Natural killer cell (primary cell): ENCODE results near the gene PDGFC. TPM values are rescaled to one million over a fixed set of nuclear protein-coding genes. Genes with fewer than 3 reads are reported as not detected.

Experiments
- ATAC-seq, 3 donors: fragments of 150-1000 bp in 2 of 3; fragments of 200-7000 bp in 1 of 3; cut with Tn5 transposase; 1 replicate in 1 of 3; 2 replicates in 2 of 3; pipeline ENCODE4 v1.10.0; 2021; ENCODE audit warnings: mild to moderate bottlenecking in 2 of 3, moderate library complexity in 2 of 3
- DNase-seq, 2 donors: peaks; one replicate each; pipeline versions ENCODE4 v3.0.0 to v3.0.0-alpha.2; 2013 to 2021; ENCODE audit warnings: mixed read lengths in 1 of 2
- H3K27ac ChIP-seq: one replicate; pipeline ENCODE4 v1.5.1; 2013; ENCODE audit warnings: mild to moderate bottlenecking, low read length
- H3K27me3 ChIP-seq: one replicate; pipeline ENCODE4 v1.6.1; 2013; ENCODE audit warnings: low read length; ENCODE audit not compliant: control insufficient read depth, insufficient read depth
- H3K36me3 ChIP-seq: one replicate; pipeline ENCODE4 v1.6.1; 2013; ENCODE audit warnings: low read length; ENCODE audit not compliant: control insufficient read depth, insufficient read depth
- H3K4me1 ChIP-seq: one replicate; pipeline ENCODE4 v1.6.1; 2013; ENCODE audit warnings: low read length; ENCODE audit not compliant: control insufficient read depth, insufficient read depth
- H3K4me3 ChIP-seq: one replicate; pipeline ENCODE4 v1.5.1; 2013; ENCODE audit warnings: low read length
- H3K9me3 ChIP-seq: one replicate; pipeline ENCODE4 v1.6.1; 2013; ENCODE audit warnings: low read length; ENCODE audit not compliant: control insufficient read depth, insufficient read depth
- H3K27ac Mint-ChIP-seq, 2 donors: one replicate each; pipeline ENCODE4 v1.8.0; 2022; ENCODE audit warnings: mild to moderate bottlenecking in 2 of 2, mixed read lengths in 2 of 2, moderate library complexity in 1 of 2
- H3K27me3 Mint-ChIP-seq, 2 donors: one replicate each; pipeline ENCODE4 v1.8.0; 2022; ENCODE audit warnings: low read depth in 2 of 2, mixed read lengths in 2 of 2
- H3K36me3 Mint-ChIP-seq: one replicate; pipeline ENCODE4 v1.8.0; 2022; ENCODE audit warnings: mixed read lengths
- H3K4me1 Mint-ChIP-seq, 2 donors: one replicate each; pipeline ENCODE4 v1.8.0; 2022; ENCODE audit warnings: mixed read lengths in 2 of 2
- H3K4me3 Mint-ChIP-seq: one replicate; pipeline ENCODE4 v1.8.0; 2022; ENCODE audit warnings: mild to moderate bottlenecking, moderate library complexity, mixed read lengths
- H3K9me3 Mint-ChIP-seq, 2 donors: one replicate each; pipeline ENCODE4 v1.8.0; 2022; ENCODE audit warnings: mixed read lengths in 2 of 2
- CTCF ChIP-seq: fragments of 200-600 bp; IDR thresholded peaks from one replicate; pipeline ENCODE4 v1.8.0; 2022; ENCODE audit warnings: antibody characterized with exemption
- WGBS: methylation state at CpG from one replicate; pipeline ENCODE4 v1.1.7; 2013; ENCODE audit warnings: missing lambda C conversion rate; ENCODE audit not compliant: insufficient coverage; 5-methylcytosine and 5-hydroxymethylcytosine counted together
- intact Hi-C: fragments of 100-400 bp; cut with micrococcal nuclease; formaldehyde crosslinking; loops from one replicate; pipeline ENCODE4 v1.14.2; 2022
- total RNA-seq, 4 donors: library from RNA; stranded (reverse); fragments of 120-200 nt in 1 of 4; gene quantifications; one replicate each; pipeline versions ENCODE4 v1.2.3 to v1.2.4, GENCODE V29; 2013 to 2022

PDGFC gene
- total RNA-seq, 3 donors from 2014 or later (not counting 1 experiment from before 2014, with no cell fraction given): 0.72 to 1.6 (median 0.90) TPM

DNA sequence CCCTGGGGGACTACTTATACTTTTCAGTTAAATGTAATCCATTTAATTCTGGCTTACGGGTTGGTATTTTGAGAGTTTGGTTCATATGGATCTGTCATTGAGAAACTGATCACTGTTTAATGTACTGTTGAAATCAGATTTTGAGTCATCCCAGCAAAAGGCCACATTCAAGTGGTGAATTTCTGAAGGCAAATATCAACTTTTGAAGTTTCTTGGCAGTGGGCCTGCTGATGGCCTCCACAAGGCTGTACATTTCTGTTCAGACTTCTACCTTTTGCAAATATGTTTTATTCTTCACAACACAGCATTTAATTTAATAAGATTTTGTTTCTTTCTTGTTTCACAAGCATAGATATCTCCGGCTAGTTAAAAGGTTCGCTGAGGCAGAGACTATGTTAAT, 138.7 kb downstream of the PDGFC start:
- no peaks in the 10 kb centered on the region for H3K27me3 Mint-ChIP-seq
- Histone ChIP-seq H3K27me3 (no peaks in the 10 kb centered on the region), H3K9me3 (peaks cover 3% of the 10 kb centered on the region), H3K4me3 (no peak overlapping the region), H3K4me1 (no peaks in the 10 kb centered on the region), H3K27ac (no peak overlapping the region), H3K36me3 (no peaks in the 10 kb centered on the region)
- TF ChIP-seq CTCF: no peak
- no peak overlapping the region for H3K27ac Mint-ChIP-seq
- 91% methylated on average over 3 of the region's 3 CpGs for WGBS
- H3K4me1 Mint-ChIP-seq: no peaks in the 10 kb centered on the region
- intact Hi-C loops: no loop called here
- H3K4me3 Mint-ChIP-seq: no peak overlapping the region
- H3K36me3 Mint-ChIP-seq: no peaks in the 10 kb centered on the region
- ATAC-seq: no peak
- H3K9me3 Mint-ChIP-seq: peaks cover 4 to 11% of the 10 kb centered on the region in 2 donors
- DNase-seq: no peak

DNA sequence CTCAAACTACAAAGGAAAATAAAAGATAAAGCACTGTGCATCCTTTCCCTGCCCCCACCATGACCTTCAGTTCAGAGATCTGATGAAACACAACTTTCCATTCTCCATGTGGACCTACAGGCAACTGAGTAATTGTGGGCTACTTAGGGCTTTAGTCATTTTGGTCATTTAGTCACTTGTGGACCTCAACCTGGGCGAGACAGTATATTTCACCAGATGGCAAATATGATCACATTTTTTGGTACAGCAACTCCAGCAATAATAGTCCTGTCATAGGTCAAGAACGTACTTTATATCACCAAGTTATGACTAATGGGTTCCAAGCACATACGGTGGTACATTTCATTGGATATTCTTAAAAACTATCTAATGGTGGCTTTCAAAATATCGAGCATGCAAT, 141.2 kb downstream of the PDGFC start:
- H3K36me3 ChIP-seq: no peaks in the 10 kb centered on the region
- Mint-ChIP-seq H3K9me3 (peaks cover 6 to 10% of the 10 kb centered on the region in 2 donors), H3K27ac (no peak overlapping the region), H3K27me3 (no peaks in the 10 kb centered on the region), H3K4me1 (no peaks in the 10 kb centered on the region), H3K36me3 (no peaks in the 10 kb centered on the region), H3K4me3 (no peak overlapping the region)
- 82% methylated on average over 4 of the region's 4 CpGs for WGBS
- DNase-seq: no peak
- H3K4me1 ChIP-seq: no peaks in the 10 kb centered on the region
- H3K4me3 ChIP-seq: no peak overlapping the region
- no peak overlapping the region for H3K27ac ChIP-seq
- no peak for ATAC-seq
- H3K27me3 ChIP-seq: no peaks in the 10 kb centered on the region
- H3K9me3 ChIP-seq: peaks cover 3% of the 10 kb centered on the region
- no peak for TF ChIP-seq CTCF
- intact Hi-C loops: no loop called here

DNA sequence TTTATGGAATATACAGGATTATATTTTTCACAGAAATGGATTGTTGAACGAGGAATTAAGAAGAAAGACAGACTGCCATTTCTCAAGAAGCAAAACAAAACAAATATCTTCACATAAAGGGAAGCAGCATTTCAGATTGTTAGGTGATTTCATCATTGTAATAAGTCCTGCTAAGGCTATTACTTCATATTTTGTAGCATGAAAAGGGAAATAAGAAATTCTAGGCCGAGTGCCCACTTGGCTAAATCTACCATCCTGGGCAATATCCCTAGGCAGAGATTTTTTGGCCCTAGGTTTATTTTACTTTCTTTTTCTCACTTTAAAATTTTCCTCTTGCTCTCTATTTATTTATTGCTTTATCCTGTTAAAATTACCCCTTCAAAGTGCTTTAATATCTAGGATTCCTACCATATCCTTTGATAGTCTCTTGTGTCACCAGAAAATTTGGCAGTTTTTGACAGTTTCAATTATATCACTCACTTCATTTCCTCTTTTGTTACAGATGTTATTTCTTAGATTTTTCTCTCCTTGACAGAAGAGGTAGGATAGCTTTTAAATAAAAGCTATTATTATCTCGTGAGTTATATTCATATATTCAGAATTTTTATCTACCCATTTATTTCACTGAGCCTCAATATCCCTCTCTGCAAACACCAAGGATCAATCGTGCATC, 142.3 kb downstream of the PDGFC start:
- Mint-ChIP-seq H3K36me3 (no peaks in the 10 kb centered on the region), H3K4me1 (no peaks in the 10 kb centered on the region), H3K27me3 (no peaks in the 10 kb centered on the region), H3K4me3 (no peak overlapping the region), H3K9me3 (peaks cover 6 to 9% of the 10 kb centered on the region in 2 donors), H3K27ac (no peak overlapping the region)
- Histone ChIP-seq H3K36me3 (no peaks in the 10 kb centered on the region), H3K4me3 (no peak overlapping the region), H3K27me3 (no peaks in the 10 kb centered on the region), H3K4me1 (no peaks in the 10 kb centered on the region), H3K9me3 (peaks cover 3% of the 10 kb centered on the region), H3K27ac (no peak overlapping the region)
- WGBS: 58% methylated on average over 2 of the region's 4 CpGs
- ATAC-seq (no peak), DNase-seq (no peak)
- intact Hi-C loops: no loop called here
- TF ChIP-seq CTCF: no peak

DNA sequence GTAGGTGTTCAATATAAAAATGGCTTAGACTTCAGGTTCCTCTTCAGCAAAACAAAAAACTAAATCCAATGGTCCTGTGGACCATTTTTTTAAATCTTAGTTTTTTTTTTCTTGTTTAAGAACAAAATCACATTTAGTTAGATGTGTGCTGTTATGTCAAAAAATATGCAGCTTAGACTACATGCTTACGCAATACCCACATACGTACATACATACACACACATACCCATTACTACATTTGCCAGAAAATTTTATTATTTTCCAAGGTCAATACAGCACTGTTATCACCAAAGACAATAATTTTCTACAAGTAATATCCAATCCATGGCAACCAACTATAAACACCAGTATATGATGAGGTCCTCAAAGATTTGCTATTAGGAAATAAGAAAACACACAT, 144.1 kb downstream of the PDGFC start:
- Histone ChIP-seq H3K4me3 (no peak overlapping the region), H3K36me3 (no peaks in the 10 kb centered on the region), H3K27ac (no peak overlapping the region), H3K27me3 (no peaks in the 10 kb centered on the region), H3K4me1 (no peaks in the 10 kb centered on the region), H3K9me3 (peaks cover 3% of the 10 kb centered on the region)
- Mint-ChIP-seq H3K4me1 (no peaks in the 10 kb centered on the region), H3K4me3 (no peak overlapping the region), H3K36me3 (no peaks in the 10 kb centered on the region), H3K27me3 (no peaks in the 10 kb centered on the region), H3K27ac (no peak overlapping the region), H3K9me3 (peaks cover 4 to 8% of the 10 kb centered on the region in 2 donors)
- intact Hi-C loops: no loop called here
- no peak for TF ChIP-seq CTCF
- ATAC-seq (no peak), DNase-seq (no peak)
- 90% methylated on average over 2 of the region's 2 CpGs for WGBS
